Raji (cell line): Measurements from ENCODE around the gene ITPR3.

Experiments
- POLR2A ChIP-seq: IDR thresholded peaks from 2 replicates; pipeline ENCODE4 v1.6.1; 2011; ENCODE audit warnings: low read depth, low read length, control low read depth; ENCODE audit not compliant: insufficient read depth

Gene ITPR3

DNA sequence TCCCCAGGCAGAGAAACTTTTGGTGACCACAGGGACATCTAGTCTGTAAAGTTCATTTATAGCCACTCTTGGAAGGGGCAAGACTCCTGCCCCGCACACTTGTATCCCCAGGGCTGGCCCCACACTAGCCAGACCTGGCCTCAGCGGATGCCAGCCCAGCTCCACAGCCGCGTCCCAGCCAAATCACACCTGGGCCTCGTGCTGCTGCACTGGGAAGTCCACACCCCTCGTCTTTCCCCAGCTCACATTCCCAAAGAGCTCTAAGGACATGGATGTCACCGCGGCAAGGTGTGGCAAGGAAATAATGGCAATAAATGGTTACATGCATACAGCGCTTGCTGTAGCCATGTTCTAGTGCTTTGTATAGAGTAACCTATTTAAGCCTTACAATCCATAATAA lies 117.0 kb downstream of the ITPR3 start:
- no peak for TF ChIP-seq POLR2A

DNA sequence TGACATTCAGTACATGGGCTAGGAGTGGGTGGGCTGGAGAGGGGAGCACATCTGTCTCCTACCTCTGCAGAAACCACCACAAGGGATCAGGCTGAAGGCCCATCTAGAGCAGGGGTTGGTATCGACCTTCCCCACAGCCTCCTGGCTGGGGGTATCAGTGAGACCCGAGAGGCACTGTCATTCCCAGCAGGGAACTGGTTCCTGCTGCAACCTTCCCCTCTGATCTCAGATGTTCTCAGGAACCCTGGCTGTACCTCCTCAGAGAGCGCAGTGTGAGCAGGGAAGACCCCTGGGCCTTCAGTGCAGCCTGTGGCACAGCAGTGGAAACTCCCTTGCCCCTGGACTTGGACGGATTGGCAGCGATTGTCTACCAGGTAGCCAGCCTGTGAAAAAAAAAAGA lies 117.8 kb downstream of the ITPR3 start:
- no peak for TF ChIP-seq POLR2A

DNA sequence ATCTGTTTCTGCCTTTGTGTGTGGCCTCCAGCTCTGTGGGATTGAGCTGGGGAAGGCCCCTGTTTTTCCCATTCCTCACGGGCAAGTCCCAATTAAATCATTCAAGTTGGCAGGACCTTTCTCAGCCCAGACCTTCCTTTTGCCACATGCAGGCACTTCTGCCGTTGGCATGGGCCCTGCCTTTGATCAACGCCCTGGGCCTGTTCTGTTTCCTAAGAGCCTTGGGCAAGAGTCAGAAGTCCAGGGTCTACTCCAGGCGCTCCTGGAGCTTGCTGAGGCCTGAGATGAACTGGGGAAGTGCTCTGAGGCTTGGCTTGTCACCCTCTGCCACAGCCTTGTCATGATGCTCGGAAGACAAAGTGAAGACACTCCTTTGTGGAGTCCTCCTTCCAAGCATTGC lies 118.4 kb downstream of the ITPR3 start:
- TF ChIP-seq POLR2A, result no peak

GRCh38 chr6:33740204-33740608 lies 119.1 kb downstream of the ITPR3 start:
- TF ChIP-seq POLR2A, result no peak

- no peak for TF ChIP-seq POLR2A
Measured at GRCh38 chr6:33740794-33741193, 119.7 kb downstream of the ITPR3 start.

DNA sequence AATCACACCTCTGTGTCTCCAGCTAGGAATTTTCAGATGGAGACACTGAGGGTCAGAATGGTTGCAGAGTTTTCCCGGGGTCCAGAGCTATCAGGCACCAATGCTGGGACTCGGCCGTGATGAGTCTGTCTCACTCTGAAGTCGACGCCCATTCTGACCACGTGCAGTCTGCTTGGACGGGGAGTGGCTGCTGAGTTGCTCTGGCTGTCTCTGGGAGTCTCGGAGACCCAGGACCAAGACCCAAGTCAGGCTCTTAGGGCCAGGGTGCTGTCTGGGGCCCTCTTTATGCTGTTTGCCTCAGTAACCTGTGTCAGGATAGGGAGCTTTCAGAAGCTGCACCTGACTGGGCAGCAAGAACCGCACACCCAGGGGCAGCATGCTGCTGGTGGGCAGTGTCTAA lies 121.0 kb downstream of the ITPR3 start:
- TF ChIP-seq POLR2A, result no peak

DNA sequence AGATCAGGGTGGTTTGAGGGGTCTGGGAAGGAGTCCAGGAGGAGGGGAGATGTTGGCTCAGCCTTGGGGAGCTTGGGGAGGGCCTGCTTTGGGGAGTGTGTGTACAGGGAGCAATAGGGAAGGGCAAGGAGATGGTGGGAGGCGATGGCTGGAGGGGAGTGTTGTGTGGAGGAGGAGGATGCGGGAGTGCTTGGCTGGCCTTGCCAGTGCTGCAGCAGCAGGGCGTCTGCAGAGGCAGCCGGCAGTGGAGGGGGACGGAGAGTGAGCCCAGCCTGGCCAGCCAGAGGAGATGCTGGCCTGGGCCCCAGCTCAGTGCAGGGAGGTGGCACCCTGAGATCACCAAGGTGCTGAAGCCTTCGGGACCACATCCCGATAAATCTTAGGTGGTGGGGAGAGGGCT lies 121.7 kb downstream of the ITPR3 start:
- TF ChIP-seq POLR2A, result no peak

DNA sequence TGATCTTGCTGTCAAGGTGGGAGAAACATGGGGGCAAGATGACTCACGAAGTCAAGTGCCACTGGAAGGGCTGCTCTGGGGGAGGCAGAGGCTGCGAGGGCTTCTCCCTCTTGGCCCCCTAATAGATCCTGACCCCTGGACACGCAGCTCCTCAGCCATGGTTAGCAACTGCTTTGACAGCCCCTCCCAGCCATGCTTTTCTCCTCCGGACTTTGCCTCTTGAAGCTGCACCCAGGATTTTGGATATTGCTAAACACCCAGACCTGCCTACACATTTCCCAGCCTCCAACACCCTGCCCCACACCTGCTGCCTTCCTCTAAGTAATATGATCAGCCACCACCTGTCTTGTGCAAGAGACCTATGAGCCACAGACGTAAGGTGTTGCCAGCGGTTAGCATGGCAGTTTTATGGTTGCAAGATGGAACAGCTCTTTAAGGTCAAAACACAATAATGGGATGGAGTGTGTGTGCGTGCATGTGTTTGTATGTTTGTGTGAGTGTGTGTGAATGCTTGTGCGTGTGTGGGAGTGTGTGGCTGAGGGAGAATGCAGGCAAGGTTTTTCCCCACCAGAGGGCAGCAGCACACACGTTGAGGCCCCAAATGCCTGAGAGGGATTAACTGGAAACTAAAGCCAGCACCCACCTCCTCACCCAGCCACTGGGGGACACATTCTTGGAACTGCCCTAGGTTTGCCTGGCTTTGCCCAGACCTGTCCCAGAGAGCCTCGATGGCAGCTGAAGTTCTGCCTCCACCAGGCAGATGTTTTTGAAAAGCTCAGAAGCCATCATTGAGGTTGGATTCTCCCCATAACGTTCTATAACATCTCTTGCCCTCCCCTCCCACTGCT lies 123.1 kb downstream of the ITPR3 start:
- no peak for TF ChIP-seq POLR2A

DNA sequence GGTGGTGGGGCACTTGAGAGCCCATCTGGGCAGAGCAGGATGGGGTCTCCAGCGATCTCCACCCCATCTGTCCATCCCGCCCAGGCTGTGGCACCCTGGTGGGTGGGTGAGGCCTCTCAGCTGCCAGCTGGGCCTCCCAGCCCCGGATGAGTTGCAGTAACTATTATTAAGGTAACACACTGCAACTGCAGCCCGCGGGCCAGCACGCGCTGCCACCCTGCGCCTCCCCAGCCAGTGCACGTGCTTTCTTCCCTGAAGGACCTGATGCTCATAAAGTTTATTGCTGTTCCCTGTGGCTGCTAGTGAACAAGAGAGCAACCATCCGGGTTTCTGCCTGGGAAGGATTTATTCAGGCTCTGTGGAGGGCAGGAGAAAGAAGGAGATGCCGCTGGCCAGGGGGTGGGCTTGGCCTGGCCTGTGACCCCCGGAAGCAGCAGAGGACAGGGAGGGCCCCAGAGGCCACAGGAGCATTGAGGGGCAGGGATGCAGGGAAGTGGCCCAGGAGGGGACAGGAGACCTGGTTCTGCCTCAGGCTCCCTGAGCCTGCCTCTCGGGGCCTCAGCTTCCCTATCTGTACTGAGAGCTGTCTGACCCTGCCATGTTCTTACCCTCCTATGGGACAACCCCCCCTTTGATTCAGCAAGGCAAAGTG lies 123.9 kb downstream of the ITPR3 start:
- no peak for TF ChIP-seq POLR2A

GRCh38 chr6:33745548-33745947 lies 124.4 kb downstream of the ITPR3 start:
- no peak for TF ChIP-seq POLR2A
